WERI-Rb-1 (cell line): ENCODE data around the gene CPLX1.

ENCODE experiments used
- DNase-seq: peaks from one replicate; pipeline ENCODE4 v3.0.0-alpha.2; 2020
- H3K27ac ChIP-seq: fragments of 250-450 bp; sonication (Bioruptor Pico); 2 replicates; pipeline ENCODE4 v1.5.1; 2020; ENCODE audit warnings: mild to moderate bottlenecking, moderate library complexity
- H3K27me3 ChIP-seq: fragments of 250-450 bp; sonication (Bioruptor Pico); 2 replicates; pipeline ENCODE4 v1.5.1; 2021; ENCODE audit warnings: mild to moderate bottlenecking, low read depth, moderate library complexity; ENCODE audit not compliant: insufficient read depth, severe bottlenecking
- H3K36me3 ChIP-seq: fragments of 250-450 bp; sonication (Bioruptor Pico); 2 replicates; pipeline ENCODE4 v1.5.1; 2020; ENCODE audit warnings: mild to moderate bottlenecking, moderate library complexity
- H3K4me3 ChIP-seq: 2 replicates; pipeline ENCODE4 v1.5.1; 2011; ENCODE audit warnings: low read depth, mild to moderate bottlenecking, control low read depth, low read length
- H3K9me3 ChIP-seq: fragments of 250-450 bp; sonication (Bioruptor Pico); 2 replicates; pipeline ENCODE4 v1.5.1; 2021; ENCODE audit warnings: mild to moderate bottlenecking, moderate library complexity; ENCODE audit not compliant: severe bottlenecking
- TF ChIP-seq, protein P1 (sequence below): IDR thresholded peaks from 2 replicates; pipeline ENCODE4 v1.5.1; 2011; ENCODE audit warnings: low read depth, mild to moderate bottlenecking, control low read depth, inconsistent platforms, low read length

The CPLX1 gene

DNA sequence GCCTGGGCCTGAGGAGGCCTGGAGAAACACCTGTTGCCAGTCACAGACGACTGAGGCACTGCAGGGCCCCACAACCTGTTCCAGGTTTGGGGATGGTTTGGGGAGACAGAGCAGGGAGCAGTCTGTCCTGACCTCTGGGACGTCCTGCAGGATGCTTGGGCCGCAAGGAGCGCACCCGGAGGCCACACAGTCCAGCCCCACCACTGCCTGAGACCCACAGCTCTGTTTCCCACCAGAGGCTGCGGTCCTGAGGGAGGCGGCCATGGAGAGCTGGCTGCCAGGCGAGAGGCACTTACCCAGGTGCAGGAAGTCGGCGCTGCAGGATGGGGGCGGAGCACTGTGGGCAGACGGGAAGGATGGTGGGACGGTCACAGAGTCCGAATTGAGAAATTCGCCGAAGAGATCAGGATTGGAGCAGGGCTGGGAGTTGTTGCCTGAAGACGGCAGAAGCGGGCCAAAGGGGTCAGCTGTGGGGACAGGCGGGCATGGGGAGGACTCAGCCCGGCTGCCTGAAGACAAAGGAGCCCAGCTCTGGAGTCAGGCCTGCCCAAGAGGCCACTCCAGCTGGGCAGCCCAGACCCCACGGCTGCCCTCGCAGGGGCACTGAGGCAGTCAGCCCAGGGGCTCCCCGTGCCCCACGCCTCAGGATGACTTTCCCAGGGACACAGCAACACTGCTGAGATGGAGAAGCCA, 40.3 kb upstream of the CPLX1 start:
- Histone ChIP-seq H3K9me3 (peaks cover 9% of the 10 kb centered on the region), H3K36me3 (peaks cover 79% of the 10 kb centered on the region), H3K27ac (no peak overlapping the region), H3K27me3 (no peaks in the 10 kb centered on the region), H3K4me3 (no peak overlapping the region)
- DNase-seq: no peak
- TF ChIP-seq, protein P1, sequence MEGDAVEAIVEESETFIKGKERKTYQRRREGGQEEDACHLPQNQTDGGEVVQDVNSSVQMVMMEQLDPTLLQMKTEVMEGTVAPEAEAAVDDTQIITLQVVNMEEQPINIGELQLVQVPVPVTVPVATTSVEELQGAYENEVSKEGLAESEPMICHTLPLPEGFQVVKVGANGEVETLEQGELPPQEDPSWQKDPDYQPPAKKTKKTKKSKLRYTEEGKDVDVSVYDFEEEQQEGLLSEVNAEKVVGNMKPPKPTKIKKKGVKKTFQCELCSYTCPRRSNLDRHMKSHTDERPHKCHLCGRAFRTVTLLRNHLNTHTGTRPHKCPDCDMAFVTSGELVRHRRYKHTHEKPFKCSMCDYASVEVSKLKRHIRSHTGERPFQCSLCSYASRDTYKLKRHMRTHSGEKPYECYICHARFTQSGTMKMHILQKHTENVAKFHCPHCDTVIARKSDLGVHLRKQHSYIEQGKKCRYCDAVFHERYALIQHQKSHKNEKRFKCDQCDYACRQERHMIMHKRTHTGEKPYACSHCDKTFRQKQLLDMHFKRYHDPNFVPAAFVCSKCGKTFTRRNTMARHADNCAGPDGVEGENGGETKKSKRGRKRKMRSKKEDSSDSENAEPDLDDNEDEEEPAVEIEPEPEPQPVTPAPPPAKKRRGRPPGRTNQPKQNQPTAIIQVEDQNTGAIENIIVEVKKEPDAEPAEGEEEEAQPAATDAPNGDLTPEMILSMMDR: no peak

DNA sequence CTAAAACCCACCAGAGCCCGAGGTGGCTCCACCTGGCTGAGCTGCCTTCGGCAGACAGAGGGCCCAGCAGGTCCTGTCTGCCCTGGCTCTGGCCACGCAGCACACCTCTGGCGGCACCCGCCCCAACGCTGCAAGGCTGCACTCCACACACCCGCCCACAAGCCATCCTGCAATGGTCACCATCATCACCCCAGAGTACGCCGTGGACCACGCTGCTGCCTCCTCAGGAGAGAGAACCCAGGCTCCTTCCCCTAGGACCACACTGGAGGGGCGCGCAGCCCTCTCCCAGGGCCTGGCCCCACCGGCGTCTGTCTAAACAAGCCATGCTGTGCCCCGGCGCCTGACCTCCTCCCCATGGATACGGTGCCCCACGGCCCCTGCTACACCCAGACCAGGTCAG, 39.6 kb upstream of the CPLX1 start:
- Histone ChIP-seq H3K27ac (no peak overlapping the region), H3K36me3 (peaks cover 79% of the 10 kb centered on the region), H3K9me3 (peaks cover 9% of the 10 kb centered on the region), H3K4me3 (no peak overlapping the region), H3K27me3 (no peaks in the 10 kb centered on the region)
- no peak for DNase-seq
- TF ChIP-seq, protein P1: no peak

DNA sequence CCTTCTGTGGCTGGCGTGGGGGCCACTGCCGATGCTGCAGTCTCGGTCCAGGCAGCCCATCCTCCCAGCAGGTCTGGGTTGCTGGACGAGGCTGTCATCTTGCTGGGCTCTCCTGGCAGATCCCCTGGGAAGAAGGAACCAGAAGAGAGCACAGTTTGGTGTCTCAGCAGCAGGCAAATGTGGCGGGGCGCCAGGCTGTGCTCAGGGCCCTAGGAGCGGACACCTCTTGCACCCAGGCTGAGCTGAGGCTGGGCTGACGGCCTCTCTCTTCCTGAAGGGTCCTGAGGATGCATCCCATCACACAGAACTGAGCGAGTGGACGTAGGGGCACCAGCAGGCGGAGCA, 39.2 kb upstream of the CPLX1 start:
- peaks cover 77% of the 10 kb centered on the region for H3K36me3 ChIP-seq
- TF ChIP-seq, protein P1: no peak
- H3K4me3 ChIP-seq: no peak overlapping the region
- H3K27me3 ChIP-seq: no peaks in the 10 kb centered on the region
- no peak overlapping the region for H3K27ac ChIP-seq
- peaks cover 9% of the 10 kb centered on the region for H3K9me3 ChIP-seq
- DNase-seq: no peak

DNA sequence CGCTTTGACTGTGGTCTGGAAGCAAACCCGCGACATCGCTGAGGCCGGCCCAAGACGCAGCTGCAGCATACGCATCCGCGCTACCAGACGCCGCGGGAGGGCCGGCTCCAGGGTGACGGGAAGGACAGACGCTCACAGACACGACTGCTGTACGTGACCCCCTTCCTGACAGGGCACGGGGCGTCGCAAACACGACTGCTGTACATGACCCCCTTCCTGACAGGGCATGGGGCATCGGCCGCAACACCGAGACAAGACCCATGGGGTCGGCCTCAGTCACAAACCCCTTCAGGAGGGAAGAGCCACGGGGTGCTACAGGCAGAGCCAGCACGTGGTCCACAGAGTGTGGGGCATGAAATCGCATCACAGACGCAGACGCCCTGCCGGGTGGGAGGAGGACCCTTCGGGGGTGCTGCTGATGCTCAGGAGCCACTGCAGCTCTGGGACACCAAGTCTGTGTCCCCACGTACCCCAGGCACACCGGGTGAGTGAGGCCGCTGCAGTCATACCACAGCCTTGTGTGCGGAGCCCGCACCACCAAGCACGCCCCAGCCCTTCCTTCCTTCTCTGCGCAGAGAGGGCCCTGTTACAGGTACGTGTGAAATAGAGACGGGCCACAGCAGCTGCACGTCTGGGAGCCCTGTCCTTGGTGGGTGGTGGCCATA, 38.7 kb upstream of the CPLX1 start:
- H3K4me3 ChIP-seq: no peak overlapping the region
- TF ChIP-seq, protein P1: no peak
- H3K27me3 ChIP-seq: no peaks in the 10 kb centered on the region
- DNase-seq: no peak
- no peak overlapping the region for H3K27ac ChIP-seq
- peaks cover 74% of the 10 kb centered on the region for H3K36me3 ChIP-seq
- peaks cover 9% of the 10 kb centered on the region for H3K9me3 ChIP-seq

DNA sequence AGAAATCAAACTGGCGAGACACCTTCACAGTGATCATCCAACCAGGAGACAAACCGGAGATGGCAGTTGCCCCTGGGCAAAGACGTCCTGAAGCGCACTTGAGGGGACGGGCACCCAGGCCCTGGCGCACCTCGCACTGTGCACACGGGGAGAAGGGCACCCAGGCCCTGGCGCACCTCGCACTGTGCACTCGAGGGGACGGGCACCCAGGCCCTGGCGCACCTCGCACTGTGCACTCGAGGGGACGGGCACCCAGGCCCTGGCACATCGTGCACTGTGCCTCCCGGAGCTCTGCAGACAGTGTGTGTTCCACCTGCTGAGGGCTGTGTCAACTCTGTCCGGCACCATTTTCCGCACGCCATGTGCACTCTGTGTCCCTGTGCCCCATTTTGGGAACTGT, 34.6 kb upstream of the CPLX1 start:
- no peak overlapping the region for H3K27ac ChIP-seq
- TF ChIP-seq, protein P1: no peak
- no peak overlapping the region for H3K4me3 ChIP-seq
- peaks cover 82% of the 10 kb centered on the region for H3K36me3 ChIP-seq
- DNase-seq: no peak
- no peaks in the 10 kb centered on the region for H3K27me3 ChIP-seq
- H3K9me3 ChIP-seq: peaks cover 9% of the 10 kb centered on the region

DNA sequence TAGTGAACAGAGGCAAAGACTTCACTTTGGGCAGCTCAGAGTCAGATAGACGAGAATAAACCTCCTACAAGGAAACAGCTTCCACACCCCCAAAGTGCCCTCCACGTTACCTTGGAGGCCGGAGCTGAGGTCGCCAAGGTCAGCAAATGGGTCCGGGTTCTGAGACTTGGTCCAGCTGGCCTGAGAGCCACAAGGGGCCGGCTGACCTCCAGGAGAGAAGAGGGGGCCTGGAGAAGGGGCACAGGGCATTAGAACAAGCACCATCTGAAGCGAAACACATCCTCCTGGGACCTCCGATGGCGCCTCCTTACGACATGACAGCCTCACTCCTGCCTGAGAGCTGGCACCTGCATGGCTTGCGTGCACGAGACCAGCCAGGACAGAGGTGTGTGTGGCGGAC, 33.6 kb upstream of the CPLX1 start:
- Histone ChIP-seq H3K36me3 (peaks cover 75% of the 10 kb centered on the region), H3K9me3 (peaks cover 9% of the 10 kb centered on the region), H3K27me3 (no peaks in the 10 kb centered on the region), H3K27ac (no peak overlapping the region), H3K4me3 (no peak overlapping the region)
- TF ChIP-seq, protein P1: no peak
- DNase-seq: no peak
